Hematopoietic multipotent progenitor cell treated with erythropoietin and hydrocortisone succinate and interleukin-3 and kit ligand, for 15 days (in vitro differentiated cells): Measurements from ENCODE around the gene CCR5.
A peak's percentile ranks its signal among the peaks of the same experiment; 100 is the strongest.

ENCODE experiments used
- DNase-seq: peaks from one replicate; pipeline ENCODE4 v3.0.0-alpha.2; 2015; ENCODE audit warnings: low spot score

CCR5 gene

GRCh38 chr3:46359733-46360493 is 10.8 kb upstream of the CCR5 start:
- no peak for DNase-seq

- no peak for DNase-seq
Measured at GRCh38 chr3:46360907-46361306, 9.8 kb upstream of the CCR5 start.

GRCh38 chr3:46361408-46362283 is 9.1 kb upstream of the CCR5 start:
- no peak for DNase-seq

- DNase-seq = no peak
Measured at GRCh38 chr3:46365041-46365440, 5.7 kb upstream of the CCR5 start.

DNA sequence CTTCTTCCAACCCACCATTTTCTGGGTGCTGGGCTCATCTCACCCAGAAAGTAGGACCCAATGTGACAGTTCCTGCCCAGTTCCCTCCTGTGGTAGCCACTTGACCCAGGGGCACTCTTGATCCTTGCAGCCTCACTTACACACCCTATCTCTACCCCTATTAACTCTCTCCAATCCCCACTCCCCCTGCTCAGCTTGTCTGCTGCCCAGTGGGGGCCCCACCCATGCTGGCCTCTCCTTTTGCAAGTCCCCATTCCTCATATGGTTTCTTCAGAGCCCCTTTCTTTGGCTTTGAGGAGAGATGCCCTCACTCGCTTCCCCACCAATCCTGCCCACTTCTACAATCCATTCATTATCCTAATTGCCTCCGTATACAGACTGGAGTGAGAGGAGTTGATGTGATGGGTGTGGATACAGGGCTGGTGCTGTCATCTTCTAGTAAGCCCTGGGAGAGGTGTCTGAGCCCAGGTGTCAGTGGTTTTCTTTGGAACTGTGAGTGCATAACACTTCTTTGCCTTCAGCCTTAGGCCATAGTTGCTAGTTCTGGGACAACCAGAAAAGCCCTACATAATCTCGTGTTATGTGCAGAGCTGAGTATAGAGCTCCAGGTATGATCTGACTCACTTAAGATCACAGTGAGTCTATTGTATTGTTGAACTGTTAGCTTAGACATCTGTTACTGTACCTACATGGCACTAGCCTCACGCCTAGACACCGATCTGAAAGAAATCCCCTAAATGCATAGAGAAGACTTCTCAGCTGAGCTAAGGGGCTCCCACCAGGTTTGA is 4.8 kb upstream of the CCR5 start:
- DNase-seq = no peak

DNA sequence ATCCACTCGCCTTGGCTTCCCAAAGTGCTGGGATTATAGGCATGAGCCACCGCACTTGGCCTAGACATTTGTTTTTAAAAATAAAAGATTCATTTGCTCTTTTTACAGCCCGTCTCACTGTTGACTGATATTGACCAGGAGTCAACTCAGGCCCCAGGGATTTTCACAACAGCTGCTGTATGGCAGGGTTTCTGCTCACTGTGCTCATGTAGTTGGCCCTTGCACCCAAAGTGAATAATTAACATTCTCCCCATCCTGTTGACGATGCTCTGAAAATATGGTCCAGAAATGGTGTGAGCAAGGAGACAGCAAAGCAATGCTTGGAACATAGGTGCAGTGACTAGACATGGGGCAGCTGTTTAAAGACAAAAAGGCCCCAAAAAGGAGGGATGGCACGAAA is 2.9 kb upstream of the CCR5 start:
- DNase-seq = no peak

DNA sequence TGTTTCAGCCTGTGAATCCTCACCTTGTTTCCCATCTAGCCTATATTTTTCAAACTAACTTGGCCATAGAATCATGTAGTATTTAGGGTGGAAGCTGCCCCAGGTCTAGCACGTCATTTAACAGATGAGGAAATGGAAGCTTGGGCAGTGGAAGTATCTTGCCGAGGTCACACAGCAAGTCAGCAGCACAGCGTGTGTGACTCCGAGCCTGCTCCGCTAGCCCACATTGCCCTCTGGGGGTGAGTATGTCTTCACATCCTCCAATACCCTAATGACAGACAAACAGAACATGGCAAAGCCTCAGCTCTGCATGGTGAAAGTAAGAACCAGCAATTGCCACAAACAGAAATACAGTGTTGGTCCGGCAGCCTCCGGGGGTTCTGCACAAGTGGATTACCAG is 2.2 kb upstream of the CCR5 start:
- DNase-seq = no peak

DNA sequence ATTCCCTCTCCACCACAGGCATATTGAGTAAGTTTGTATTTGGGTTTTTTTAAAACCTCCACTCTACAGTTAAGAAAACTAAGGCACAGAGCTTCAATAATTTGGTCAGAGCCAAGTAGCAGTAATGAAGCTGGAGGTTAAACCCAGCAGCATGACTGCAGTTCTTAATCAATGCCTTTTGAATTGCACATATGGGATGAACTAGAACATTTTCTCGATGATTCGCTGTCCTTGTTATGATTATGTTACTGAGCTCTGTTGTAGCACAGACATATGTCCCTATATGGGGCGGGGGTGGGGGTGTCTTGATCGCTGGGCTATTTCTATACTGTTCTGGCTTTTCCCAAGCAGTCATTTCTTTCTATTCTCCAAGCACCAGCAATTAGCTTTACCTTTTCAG is 1.6 kb upstream of the CCR5 start:
- DNase-seq = no peak

GRCh38 chr3:46369675-46370132 is 1.0 kb upstream of the CCR5 start:
- no peak for DNase-seq

- DNase-seq = no peak
Measured at GRCh38 chr3:46371519-46372340, 984 bp downstream of the CCR5 start.

DNA sequence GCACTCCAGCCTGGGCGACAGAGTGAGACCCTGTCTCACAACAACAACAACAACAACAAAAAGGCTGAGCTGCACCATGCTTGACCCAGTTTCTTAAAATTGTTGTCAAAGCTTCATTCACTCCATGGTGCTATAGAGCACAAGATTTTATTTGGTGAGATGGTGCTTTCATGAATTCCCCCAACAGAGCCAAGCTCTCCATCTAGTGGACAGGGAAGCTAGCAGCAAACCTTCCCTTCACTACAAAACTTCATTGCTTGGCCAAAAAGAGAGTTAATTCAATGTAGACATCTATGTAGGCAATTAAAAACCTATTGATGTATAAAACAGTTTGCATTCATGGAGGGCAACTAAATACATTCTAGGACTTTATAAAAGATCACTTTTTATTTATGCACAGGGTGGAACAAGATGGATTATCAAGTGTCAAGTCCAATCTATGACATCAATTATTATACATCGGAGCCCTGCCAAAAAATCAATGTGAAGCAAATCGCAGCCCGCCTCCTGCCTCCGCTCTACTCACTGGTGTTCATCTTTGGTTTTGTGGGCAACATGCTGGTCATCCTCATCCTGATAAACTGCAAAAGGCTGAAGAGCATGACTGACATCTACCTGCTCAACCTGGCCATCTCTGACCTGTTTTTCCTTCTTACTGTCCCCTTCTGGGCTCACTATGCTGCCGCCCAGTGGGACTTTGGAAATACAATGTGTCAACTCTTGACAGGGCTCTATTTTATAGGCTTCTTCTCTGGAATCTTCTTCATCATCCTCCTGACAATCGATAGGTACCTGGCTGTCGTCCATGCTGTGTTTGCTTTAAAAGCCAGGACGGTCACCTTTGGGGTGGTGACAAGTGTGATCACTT is 2.0 kb downstream of the CCR5 start:
- DNase-seq = no peak

DNA sequence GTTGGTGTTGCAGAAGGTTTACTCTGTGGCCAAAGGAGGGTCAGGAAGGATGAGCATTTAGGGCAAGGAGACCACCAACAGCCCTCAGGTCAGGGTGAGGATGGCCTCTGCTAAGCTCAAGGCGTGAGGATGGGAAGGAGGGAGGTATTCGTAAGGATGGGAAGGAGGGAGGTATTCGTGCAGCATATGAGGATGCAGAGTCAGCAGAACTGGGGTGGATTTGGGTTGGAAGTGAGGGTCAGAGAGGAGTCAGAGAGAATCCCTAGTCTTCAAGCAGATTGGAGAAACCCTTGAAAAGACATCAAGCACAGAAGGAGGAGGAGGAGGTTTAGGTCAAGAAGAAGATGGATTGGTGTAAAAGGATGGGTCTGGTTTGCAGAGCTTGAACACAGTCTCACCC is 4.0 kb downstream of the CCR5 start:
- no peak for DNase-seq

DNA sequence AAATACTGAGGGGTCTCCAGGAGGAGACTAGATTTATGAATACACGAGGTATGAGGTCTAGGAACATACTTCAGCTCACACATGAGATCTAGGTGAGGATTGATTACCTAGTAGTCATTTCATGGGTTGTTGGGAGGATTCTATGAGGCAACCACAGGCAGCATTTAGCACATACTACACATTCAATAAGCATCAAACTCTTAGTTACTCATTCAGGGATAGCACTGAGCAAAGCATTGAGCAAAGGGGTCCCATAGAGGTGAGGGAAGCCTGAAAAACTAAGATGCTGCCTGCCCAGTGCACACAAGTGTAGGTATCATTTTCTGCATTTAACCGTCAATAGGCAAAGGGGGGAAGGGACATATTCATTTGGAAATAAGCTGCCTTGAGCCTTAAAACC is 4.5 kb downstream of the CCR5 start:
- DNase-seq = no peak

GRCh38 chr3:46375814-46376213 is 5.1 kb downstream of the CCR5 start:
- DNase-seq = no peak

DNA sequence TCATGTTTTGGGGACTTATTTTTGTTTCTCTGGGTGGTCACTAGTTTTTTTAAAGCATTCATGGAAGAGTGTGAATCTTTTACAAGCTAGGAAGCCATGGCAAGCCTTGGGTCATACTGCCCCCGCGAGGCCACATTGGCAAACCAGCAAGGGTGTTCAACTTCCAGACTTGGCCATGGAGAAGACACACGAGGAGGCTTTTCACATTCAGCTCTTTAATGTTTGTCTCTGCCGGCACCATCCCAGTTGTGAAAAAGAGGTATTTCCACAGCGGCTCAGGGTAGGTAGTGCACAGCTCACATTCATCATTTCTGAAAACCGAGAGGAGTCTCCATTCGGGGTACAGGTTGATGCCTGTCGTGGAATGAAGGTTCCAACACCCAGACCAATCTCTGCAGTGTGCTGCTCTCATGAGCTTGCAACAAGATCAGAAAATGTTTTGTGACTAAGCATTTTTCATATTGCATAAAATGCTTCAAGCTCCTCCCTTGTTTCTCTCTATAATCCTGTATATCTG is 7.7 kb downstream of the CCR5 start:
- DNase-seq = peak; percentile 60

GRCh38 chr3:46380471-46381221 is 9.9 kb downstream of the CCR5 start:
- no peak for DNase-seq

DNA sequence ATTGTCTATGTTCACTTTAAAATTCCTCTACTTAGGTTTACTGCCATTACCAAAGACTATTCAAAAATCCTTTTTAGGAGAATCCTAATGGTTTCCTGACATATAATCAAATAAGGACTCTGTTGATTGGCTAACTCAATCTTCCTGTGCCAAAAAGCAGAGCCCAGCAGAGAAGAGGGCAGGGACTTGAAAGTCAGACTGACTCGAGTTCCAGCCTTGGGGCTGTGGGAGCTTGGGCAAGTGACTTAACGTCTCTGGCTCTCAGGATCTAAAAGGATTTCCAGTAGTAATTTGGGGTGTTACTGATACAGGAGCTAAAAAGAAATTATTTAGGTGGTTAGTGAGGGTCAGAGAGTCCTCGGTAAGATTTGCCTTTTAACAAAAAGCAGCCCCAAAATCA is 10.9 kb downstream of the CCR5 start:
- DNase-seq = no peak

GRCh38 chr3:46383211-46383950 is 12.6 kb downstream of the CCR5 start:
- DNase-seq = no peak

- DNase-seq = no peak
Measured at GRCh38 chr3:46383951-46384330, 13.2 kb downstream of the CCR5 start.
